RCC 7860 (cell line): ENCODE results near the gene HNRNPF.
A peak's percentile ranks its signal among the peaks of the same experiment; 100 is the strongest.
"Not testable (repeated sequence)": the region's sequence is repeated elsewhere in the genome, so short reads cannot be mapped to it uniquely, and the experiment has no call there.

Experiments used
- DNase-seq: peaks from one replicate; pipeline ENCODE4 v3.0.0-alpha.2; 2015; ENCODE audit warnings: low spot score
- FAIRE-seq: peaks from 2 replicates; lab custom pipeline; 2012; peaks lifted over from hg19 to GRCh38; lab: Jason Lieb, UNC

HNRNPF gene, protein sequence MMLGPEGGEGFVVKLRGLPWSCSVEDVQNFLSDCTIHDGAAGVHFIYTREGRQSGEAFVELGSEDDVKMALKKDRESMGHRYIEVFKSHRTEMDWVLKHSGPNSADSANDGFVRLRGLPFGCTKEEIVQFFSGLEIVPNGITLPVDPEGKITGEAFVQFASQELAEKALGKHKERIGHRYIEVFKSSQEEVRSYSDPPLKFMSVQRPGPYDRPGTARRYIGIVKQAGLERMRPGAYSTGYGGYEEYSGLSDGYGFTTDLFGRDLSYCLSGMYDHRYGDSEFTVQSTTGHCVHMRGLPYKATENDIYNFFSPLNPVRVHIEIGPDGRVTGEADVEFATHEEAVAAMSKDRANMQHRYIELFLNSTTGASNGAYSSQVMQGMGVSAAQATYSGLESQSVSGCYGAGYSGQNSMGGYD

GRCh38 chr10:43408710-43409384 is at the start of gene HNRNPF:
HNRNPF (minus strand) TSS chr10:43409186; CDS start chr10:43387884, 21,302 bp downstream.
- FAIRE-seq (no peak), DNase-seq (peak; percentile 89)

- FAIRE-seq = no peak
Observed at GRCh38 chr10:43458227-43458626, 49.2 kb upstream of the HNRNPF start.

GRCh38 chr10:43456561-43456960 is 47.6 kb upstream of the HNRNPF start:
- not testable (repeated sequence) for FAIRE-seq, DNase-seq

More at GRCh38 chr10:43458227-43458626, 49.2 kb upstream of the HNRNPF start:
- DNase-seq = no peak

- not testable (repeated sequence) for FAIRE-seq, DNase-seq
Observed at GRCh38 chr10:43454025-43454424, 45.0 kb upstream of the HNRNPF start.

- FAIRE-seq = no peak
- DNase-seq = no peak
Observed at GRCh38 chr10:43453266-43453831, 44.4 kb upstream of the HNRNPF start.

DNA sequence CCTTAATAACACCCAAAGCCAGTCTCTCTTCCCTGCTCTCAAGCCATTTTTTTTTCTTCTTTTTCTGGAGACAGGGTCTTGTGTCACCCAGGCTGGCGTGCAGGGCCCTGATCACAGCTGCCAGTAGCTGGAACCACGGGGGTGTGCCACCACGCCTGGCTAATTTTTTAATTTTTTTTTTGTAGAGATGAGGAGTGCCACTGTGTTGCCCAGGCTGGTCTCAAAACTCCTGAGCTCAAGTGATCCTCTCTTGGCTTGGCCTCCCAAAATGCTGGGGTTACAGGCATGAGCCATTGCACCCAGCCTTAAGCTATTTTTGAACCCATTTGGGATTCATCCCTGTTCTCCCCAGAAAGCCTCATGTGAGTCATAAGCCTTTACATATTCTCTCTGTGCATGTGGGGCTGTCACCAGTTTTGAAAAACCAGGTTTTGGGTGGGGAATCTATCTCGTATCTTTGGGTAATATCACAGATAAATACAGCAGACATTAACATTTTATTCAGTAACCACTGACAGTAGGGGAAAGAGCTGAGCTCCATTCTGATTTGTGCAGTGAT is 43.4 kb upstream of the HNRNPF start:
- DNase-seq (no peak), FAIRE-seq (no peak)

DNA sequence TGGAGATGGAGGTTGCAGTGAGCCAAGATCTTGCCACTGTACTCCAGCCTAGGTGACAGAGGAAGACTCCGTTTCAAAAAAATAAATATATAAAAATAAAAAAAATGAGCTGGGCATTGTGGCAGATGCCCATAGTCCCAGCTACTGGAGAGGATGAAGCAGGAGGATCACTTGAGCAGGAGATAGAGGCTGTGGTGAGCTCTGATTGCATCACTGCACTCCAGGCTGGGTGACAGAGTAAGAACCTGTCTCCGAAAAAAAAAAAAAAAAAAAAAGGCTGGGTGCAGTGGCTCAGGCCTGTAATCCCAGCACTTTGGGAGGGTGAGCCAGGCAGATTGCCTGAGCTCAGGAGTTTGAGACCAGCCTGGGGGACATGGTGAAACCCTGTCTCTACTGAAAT is 39.8 kb upstream of the HNRNPF start:
- FAIRE-seq = no peak
- DNase-seq = no peak

DNA sequence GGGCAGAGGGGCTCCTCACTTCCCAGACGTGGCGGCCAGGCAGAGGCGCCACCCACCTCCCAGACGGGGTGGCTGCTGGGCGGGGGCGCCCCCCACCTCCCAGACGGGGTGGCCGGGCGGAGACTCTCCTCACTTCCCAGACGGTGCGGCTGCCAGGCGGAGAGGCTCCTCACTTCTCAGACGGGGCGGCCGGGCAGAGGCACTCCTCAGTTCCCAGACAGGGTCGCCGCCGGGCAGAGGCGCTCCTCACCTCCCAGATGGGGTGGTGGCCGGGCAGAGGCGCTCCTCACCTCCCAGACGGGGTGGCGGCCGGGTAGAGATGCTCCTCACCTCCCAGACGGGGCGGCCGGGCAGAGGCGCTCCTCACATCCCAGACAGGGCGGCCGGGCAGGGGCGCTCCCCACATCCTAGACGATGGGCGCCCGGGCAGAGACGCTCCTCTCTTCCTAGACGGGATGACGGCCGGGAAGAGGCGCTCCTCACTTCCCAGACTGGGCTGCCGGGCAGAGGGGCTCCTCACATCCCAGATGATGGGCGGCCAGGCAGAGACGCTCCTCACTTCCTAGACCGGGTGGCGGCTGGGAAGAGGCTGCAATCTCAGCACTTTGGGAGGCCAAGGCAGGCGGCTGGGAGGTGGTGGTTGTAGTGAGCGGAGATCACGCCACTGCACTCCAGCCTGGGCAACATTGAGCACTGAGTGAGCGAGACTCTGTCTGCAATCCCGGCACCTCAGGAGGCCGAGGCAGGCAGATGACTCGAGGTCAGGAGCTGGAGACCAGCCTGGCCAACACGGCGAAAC is 37.4 kb upstream of the HNRNPF start:
- FAIRE-seq, DNase-seq: not testable (repeated sequence)

- FAIRE-seq (no peak), DNase-seq (no peak)
Observed at GRCh38 chr10:43444897-43445466, 36.0 kb upstream of the HNRNPF start.

DNA sequence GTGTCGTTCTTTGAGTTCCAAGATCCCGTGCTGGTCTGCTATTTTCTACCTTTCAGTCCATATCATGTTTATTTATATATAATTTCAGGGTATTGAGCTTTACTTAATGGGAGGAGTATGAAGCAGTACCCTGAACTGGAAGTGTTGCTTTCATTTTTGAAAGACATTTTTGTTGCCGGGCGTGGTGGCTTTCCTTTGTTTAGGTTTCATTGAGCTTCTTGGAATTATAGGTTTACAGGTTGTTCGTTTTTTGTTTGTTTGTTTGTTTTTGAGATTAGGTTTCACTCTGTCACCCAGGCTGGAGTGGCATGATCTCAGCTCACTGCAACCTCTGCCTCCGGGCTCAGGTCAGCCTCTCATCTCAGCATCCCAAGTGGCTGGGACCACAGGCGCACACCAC is 35.3 kb upstream of the HNRNPF start:
- FAIRE-seq (no peak), DNase-seq (no peak)

DNA sequence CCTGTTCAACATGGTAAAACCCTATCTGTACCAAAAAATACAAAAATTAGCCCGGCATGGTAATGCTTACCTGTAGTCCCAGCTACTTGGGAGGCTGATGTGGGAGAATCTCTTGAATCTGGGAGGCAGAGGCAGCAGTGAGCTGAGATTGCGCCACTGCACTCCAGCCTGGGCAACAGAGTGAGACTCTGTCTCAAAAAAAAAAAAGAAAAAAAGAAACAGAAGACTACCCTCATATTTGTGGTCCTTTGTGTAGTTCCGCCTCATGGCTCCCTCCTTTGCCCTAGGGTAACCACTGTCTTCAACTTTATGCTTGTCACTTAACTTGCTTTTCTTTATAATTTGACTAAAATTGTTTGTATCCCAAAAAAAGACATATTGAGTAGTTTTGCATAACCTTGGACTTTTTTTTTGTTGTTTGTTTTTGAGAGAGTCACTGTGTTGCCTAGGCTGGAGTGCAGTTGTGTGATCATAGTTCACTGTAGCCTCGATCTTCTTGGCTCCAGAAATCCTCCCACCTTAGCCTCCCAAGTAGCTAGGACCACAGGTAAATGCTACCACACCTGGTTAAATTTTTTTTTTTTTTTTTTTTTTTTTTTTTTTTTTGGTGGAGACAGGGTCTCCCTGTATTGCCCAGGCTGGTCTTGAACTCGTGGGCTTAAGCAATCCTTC is 31.6 kb upstream of the HNRNPF start:
- FAIRE-seq (no peak), DNase-seq (no peak)

DNA sequence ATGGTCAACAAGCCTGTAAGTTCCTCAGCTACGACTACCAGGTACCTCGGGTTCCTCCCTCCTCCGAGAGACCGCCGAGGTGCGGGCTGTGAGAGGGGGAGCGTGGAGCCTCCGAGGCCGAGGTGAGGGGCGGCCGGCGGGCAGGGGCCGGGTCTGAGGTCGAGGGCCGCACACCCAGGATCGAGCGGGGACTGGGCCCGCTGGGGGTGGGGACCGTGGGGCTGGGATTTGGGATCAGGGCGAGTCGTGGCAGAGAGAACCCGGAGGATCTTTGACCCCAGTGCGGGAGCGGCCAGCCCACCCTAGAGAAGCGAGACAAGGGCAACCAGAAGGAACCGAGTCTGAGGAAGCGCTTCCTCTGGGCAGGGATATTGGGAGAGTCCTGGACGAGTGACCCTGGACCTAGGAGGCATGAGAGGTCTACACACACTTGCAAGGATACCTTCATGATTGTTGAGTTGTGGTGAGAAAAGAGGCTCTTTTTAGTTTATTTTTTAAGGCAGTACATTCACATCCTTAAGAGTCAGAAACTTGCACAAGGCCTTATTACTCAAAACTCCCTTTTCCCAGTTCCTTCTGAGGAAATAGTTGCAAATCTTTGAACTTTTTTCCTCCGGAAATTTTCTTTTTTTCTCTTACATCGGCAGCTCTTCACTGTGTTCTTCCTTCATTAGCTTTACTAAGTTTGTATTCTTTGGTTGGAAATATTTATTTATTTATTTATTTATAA is 28.3 kb upstream of the HNRNPF start:
- FAIRE-seq = no peak
- DNase-seq = peak; percentile 19

DNA sequence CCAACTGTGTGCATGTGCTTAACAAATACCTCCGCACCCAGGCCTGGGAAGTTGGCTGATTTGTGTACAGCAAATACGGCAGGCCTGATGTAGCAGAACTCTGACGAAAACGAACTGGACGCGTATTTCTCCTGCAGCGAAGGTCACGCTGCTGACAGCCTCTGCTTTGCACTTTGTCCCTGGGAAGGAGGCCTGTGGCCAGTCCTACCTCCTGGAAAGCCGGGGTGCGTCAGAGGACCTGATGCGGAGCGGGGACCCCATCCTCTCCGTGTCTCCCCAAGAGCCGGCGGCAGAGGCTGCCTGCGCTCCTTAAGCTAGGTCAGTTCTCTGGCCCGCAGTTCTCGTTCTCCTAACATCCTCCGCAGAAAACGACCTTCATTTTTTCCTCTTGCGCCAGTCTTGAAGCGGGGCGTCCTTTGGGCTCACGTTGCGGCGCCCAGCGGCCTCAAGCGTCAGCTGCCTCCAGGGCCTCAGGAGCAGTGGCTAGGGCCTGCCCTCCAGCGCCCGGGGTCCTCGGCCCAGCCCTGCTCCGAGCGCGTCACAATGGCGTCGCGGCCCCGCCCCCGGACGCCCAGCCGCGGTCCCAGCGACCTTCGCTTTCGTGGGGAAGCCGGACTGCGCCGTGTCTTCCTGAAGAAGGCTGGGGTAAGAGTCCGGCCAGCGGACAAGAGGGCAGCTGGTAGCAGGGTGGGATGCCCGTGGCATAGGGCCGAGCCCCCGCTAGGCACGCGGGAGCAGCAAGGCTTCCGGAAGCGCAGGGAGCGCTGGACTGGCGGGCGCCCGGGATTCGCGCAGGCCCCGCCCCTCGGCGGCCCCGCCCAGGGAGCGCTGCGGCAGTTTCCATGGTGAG is 27.5 kb upstream of the HNRNPF start, which contains the start of gene ZNF487:
TSS of gene ZNF487 (plus strand) at position 821 of the 850 bp plus-strand sequence. CDS start 38,703 bp downstream, outside the sequence.
- FAIRE-seq (no peak), DNase-seq (peak; percentile 78)

- FAIRE-seq = no peak
- DNase-seq = no peak
Observed at GRCh38 chr10:43430926-43431663, 22.1 kb upstream of the HNRNPF start.

DNA sequence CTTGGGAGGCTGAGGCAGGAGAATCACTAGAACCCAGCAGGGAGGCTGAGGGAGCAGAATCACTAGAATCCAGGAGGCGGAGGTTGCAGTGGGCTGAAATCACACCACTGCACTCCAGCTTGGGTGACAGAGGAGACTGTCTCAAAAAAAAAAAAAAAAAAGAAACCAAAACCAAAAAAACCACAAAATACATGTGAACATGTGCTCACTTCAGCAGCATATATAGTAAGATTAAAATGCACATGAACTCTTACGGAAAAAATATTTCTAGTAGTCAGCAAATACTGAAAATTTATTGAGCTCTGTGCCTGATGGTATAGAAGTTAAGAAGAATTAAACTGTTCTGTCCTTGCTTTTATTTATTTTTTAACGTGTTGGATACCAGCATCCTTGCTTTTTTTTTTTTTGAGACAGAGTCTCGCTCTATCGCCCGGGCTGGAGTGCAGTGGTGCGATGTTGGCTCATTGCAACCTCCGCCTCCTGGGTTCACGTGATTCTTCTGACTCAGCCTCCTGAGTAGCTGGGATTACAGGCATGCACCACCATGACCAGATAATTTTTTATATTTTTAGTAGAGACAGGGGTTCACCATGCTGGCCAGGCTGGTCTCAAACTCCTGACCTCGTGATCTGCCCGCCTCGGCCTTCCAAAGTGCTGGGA is 18.3 kb upstream of the HNRNPF start:
- peak; percentile 51 for FAIRE-seq
- no peak for DNase-seq

- not testable (repeated sequence) for FAIRE-seq
Observed at GRCh38 chr10:43426476-43426875, 17.5 kb upstream of the HNRNPF start.

GRCh38 chr10:43424416-43424815 is 15.4 kb upstream of the HNRNPF start:
- FAIRE-seq (no peak), DNase-seq (no peak)

More at GRCh38 chr10:43426476-43426875, 17.5 kb upstream of the HNRNPF start:
- not testable (repeated sequence) for DNase-seq
